Stimulated activated CD8-positive, alpha-beta memory T cell treated with anti-CD3 and anti-CD28 coated beads, Interleukin-4, amount 100 ng/mL, for 48 hours (primary cell): ENCODE results near the gene MEF2C.
A peak's percentile ranks its signal among the peaks of the same experiment; 100 is the strongest.

ENCODE experiments used
- DNase-seq: peaks from one replicate; pipeline ENCODE4 v3.0.0-alpha.2; 2020

MEF2C gene

GRCh38 chr5:88745093-88745696 is 137.8 kb downstream of the MEF2C start:
- no peak for DNase-seq

DNA sequence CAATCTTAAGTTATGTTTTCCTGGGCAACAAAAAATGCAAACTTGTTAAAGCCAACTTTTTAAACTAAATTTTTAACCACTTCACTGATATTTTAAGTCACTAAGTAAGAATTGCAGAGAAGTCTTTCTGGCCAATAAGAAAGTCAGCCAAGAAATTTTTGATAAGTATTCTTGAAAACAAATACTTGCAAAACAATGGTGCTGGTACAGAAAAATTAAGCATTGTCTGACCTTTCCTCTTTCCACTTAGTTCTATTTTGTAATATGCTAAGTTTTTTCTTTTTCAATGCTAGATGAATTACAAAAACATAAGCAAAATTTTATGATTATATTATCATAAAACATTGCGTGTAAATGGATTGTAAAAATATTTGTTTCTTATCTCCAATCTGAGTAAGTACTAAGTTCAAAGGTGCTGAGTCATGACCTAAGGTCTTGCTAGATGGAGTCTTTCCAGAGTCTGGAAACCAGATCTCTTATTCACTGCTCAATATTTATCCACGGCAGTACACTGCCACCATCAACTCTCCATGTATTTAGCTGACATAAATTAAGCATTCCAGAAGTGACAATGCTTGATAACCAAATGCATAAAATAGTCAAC is 139.7 kb downstream of the MEF2C start:
- DNase-seq: no peak

- DNase-seq: no peak
Measured at GRCh38 chr5:88741964-88742363, 141.0 kb downstream of the MEF2C start.

DNA sequence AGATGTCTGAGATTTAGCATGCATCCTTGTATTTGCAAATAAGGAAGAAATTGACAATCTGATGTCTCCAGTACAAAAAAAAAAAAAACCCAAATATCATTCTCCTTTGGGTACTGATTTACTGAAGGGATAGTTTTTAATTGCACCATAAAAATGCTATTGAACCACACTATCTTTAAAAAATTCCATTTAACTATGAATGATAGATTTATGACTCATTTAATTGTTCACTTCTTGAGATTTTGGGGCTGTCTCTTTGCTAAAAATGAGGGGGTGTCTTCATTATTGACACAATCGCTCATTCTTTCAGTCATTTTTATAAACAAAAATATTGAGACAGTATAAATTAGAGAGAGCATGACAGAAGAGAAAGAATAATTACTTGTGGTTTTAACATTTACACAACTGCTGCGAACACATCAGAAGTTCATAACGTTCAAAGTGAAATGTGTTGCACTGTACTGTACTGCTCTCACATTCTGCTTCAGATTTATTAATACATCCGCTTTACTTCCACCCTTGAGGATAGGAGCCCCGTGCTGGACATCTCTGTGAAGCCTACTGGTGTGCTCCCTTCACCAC is 142.3 kb downstream of the MEF2C start:
- DNase-seq: no peak

DNA sequence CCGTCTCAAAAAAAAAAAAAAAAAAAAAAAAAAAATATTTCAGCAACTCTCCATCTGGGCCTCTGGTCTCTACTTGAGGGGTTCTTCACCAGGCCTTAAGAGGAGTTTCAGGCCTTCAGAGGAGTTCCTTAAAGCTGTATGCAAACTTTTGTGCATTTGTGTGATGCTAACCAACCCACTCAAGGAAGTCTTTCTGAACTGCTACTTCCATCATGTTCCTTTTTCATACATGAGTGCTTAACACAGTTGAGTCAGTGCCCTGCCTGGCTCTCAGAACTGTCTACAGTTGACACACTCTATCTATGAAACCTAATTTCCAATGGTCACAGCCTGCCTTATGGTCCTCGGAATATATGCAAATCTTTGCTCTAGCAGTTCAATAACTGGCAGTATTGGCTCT is 146.5 kb downstream of the MEF2C start:
- DNase-seq: no peak

DNA sequence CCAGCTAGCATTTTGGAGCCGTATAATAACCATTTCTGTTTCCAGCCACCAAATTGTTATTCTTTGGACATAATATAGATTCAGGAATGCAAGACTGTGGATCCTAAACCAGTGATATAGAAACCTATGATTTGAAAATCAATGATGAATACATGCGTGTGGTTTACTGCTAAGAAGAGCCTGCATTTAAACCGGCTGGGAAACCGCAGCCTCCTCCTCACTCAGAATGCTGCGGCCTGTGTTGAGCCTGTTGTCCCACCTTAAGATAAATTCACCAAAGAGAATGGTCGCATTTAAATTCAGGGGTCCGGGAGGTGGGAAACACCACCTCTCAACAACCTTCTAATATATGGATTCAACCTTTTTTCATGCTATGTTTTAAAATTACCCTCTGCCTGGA is 148.0 kb downstream of the MEF2C start:
- no peak for DNase-seq

GRCh38 chr5:88734191-88734640 is 148.8 kb downstream of the MEF2C start:
- no peak for DNase-seq

DNA sequence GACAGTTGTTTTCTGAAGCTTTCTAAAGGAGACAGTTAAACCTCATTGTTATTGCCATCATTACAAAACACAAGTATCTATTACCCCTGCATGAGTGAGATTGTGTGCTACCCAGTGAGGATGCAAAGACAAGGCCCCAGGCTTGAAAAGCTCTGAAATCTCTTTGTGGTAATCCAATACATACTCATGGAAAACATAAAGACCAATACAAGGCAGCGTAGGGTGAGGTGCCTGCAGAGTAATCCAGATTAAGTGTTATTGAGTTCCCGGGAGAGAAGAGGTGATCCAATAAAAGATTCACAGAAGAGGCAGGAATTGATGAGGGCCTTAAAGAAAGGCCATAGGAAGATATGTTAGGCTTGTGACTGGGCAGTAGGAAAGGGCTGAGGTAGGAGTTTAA is 150.1 kb downstream of the MEF2C start:
- no peak for DNase-seq

DNA sequence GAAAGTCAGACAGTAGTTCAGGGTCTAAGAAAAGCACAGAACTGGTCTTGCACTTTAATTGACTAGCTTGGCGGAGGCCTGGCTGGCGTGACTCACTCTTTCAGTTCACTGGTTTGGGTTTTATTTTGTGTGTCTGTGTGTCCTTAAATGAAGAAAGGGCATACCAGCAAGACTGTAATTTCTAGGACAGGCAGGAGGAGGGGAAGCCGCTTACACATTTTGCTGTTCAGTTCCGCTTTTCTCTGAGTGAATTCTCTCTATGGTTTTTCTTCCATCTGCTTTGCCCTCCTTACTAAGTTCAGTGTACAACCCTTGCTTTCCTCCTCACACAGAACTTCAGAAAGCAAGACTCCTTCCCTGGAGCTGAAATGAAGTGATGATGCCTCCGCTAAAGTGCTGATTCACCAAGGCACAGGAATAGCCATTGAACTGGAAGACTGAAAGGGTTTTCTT is 150.8 kb downstream of the MEF2C start:
- DNase-seq: no peak

GRCh38 chr5:88729829-88730182 is 153.2 kb downstream of the MEF2C start:
- no peak for DNase-seq

DNA sequence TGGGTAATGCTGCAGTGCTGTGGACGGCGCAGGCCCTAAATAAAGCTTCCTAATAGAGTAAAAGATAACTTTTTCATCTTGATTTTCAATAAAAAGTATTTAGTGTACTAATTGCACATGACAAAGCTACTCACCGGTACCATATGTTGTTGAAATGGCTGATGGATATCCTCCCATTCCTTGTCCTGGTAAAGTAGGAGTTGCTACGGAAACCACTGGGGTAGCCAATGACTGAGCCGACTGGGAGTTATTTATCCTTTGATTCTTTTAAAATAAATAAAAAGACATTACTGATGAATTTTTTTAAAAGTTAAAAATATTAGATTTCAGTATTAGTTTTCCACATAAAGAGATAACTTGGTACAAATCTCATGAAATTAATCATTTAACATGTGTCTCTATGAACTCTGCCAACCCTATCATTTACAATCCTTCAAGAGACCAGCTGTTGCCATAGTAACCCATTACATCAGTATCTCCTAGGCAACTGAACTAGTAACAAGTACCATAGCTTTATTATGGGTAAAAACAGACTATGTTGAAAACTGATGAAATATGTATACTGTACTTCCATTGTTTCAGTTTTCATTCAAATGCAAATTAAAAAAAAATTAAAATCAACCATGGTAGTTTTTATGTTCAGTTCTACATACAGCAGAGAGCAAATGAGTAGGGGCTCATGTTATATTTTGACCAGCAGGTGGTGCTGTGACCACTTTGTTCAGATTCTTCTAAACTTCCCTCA is 153.7 kb downstream of the MEF2C start:
- peak; percentile 65 for DNase-seq

DNA sequence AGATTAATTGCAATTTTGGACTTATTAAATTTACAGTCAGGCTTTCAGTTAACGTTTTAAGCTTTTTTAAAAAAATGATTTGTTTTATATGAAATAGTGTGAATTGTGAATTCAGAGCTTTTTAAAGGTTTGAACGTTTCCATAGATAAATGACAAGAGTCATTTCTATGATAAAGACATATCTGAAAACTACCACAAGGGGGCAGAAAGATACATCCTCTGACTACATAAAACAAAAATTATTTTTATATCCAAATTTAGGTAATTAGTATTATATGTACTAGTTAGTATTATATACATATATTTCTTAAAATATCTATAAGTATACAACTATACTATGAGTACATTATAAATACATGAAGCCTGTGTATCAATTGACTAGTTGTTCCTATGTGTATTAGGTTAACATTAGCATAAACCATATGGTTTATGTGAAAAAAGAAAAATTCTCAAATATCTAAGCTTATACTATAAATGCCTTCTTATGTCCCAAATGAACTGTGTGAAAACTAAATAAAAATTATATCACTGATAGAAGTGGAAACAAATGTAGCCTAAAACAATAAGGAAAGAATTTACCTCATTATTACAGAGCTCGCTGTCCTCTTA is 155.2 kb downstream of the MEF2C start:
- DNase-seq: no peak

- DNase-seq: no peak
Measured at GRCh38 chr5:88725454-88725853, 157.5 kb downstream of the MEF2C start.

GRCh38 chr5:88724201-88724600 is 158.8 kb downstream of the MEF2C start:
- no peak for DNase-seq

GRCh38 chr5:88722546-88723073 is 160.4 kb downstream of the MEF2C start:
- no peak for DNase-seq

DNA sequence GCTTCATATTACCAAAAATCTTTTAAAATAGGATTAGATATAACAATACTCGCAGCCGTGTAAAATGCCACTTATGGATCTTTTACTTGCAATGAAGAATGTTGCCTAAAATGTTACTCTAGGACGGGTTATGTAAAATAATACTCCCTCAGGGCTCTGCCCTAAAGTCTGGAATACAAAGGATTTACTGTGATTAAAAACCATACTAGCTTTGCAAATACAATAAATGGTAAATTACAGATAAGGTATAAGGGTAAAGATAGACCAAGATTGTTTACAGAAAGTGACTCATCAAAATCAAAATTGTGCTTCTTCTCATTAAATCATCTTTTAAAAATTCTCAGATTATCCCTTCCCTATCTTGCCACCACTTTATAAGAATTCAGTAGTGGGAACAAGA is 163.6 kb downstream of the MEF2C start:
- DNase-seq: no peak

GRCh38 chr5:88718736-88719135 is 164.2 kb downstream of the MEF2C start:
- no peak for DNase-seq

GRCh38 chr5:88716101-88716500 is 166.9 kb downstream of the MEF2C start:
- no peak for DNase-seq

DNA sequence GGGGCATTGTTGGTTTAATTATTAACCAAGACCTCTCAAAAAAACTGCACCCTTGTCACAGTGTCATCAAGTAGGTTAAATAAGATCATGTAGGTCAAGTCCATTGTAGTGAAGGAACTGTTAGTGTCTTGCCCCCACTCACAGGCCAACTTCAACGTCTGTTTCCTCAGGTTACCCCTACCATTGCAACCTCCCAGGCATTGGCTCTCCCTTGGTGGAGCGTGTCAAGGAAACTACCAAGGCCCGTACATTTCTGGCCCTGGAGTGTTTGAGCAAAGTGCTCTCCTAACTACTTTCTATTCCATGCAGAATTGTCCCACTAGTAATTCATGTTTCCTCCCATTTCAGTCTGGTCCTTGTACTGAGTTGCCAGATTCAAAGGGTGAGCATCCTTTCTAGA is 167.5 kb downstream of the MEF2C start:
- DNase-seq: no peak

- no peak for DNase-seq
Measured at GRCh38 chr5:88713818-88714217, 169.2 kb downstream of the MEF2C start.

GRCh38 chr5:88708682-88709398 is 174.1 kb downstream of the MEF2C start:
- DNase-seq: no peak

DNA sequence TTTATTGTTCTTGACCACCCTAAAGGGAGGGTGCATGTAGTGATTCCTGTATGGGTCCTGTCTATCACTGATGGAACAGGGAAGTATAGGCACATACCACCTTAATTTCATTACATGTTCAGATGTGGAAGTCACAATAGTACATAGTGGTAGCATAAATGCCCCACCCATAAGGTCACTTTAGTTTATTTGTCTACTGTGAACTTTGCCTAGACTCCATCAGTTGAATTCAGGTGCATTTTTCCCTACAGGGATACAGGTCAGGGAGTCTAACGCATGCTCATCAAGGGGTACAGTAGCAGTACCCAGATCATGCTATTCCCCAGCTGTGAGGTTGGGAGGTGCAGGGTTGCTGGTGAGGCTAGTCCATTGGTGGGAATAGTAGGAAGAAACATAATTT is 175.0 kb downstream of the MEF2C start:
- no peak for DNase-seq
